ENCODE results near the gene FES. TPM values are rescaled to one million over a fixed set of nuclear protein-coding genes. Genes with fewer than 3 reads are reported as not detected.
"Not testable (repeated sequence)": the region's sequence is repeated elsewhere in the genome, so short reads cannot be mapped to it uniquely, and the experiment has no call there.

Gene FES
- total RNA-seq, 2 donors from 2014 or later, result 54.2 to 86.3 TPM

GRCh38 chr15:90873998-90874605, 10.2 kb upstream of the FES start:
- no peak for ATAC-seq (ENCODE audit: insufficient number of reproducible peaks, low FRiP score, low read depth)
- Histone ChIP-seq H3K4me1 (ENCODE audit: control insufficient read depth in 1 of 2, low read depth in 2 of 2) (peaks cover 33 to 41% of the 10 kb centered on the region in 2 donors), H3K27me3 (replicated peaks; ENCODE audit: insufficient read depth) (no peaks in the 10 kb centered on the region), H3K27ac (peak overlapping the region in 1 of 2 donors; percentile 94), H3K4me3 (peak overlapping the region; percentile 97), H3K9me3 (no peaks in the 10 kb centered on the region), H3K36me3 (peaks cover 32% of the 10 kb centered on the region)
- TF ChIP-seq, protein P1, sequence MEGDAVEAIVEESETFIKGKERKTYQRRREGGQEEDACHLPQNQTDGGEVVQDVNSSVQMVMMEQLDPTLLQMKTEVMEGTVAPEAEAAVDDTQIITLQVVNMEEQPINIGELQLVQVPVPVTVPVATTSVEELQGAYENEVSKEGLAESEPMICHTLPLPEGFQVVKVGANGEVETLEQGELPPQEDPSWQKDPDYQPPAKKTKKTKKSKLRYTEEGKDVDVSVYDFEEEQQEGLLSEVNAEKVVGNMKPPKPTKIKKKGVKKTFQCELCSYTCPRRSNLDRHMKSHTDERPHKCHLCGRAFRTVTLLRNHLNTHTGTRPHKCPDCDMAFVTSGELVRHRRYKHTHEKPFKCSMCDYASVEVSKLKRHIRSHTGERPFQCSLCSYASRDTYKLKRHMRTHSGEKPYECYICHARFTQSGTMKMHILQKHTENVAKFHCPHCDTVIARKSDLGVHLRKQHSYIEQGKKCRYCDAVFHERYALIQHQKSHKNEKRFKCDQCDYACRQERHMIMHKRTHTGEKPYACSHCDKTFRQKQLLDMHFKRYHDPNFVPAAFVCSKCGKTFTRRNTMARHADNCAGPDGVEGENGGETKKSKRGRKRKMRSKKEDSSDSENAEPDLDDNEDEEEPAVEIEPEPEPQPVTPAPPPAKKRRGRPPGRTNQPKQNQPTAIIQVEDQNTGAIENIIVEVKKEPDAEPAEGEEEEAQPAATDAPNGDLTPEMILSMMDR (IDR thresholded peaks at IDR 0.05), result no peak
- DNase-seq (ENCODE audit: low spot score), result no peak

- peaks cover 31 to 32% of the 10 kb centered on the region in 2 donors for H3K4me1 ChIP-seq (ENCODE audit: control insufficient read depth in 1 of 2, low read depth in 2 of 2)
- not testable (repeated sequence) for DNase-seq (ENCODE audit: low spot score); H3K27ac ChIP-seq; H3K4me3 ChIP-seq; H3K27me3 ChIP-seq (replicated peaks; ENCODE audit: insufficient read depth); ATAC-seq (ENCODE audit: insufficient number of reproducible peaks, low FRiP score, low read depth); H3K9me3 ChIP-seq
- peaks cover 40% of the 10 kb centered on the region for H3K36me3 ChIP-seq
These were observed 9.3 kb upstream of the FES start for GRCh38 chr15:90874986-90875385.

GRCh38 chr15:90875549-90875981, 8.7 kb upstream of the FES start:
- ATAC-seq (ENCODE audit: insufficient number of reproducible peaks, low FRiP score, low read depth), result no peak
- H3K36me3 ChIP-seq, result peaks cover 46% of the 10 kb centered on the region
- no peak for DNase-seq (ENCODE audit: low spot score)
- H3K27me3 ChIP-seq (replicated peaks; ENCODE audit: insufficient read depth), result no peaks in the 10 kb centered on the region
- H3K4me1 ChIP-seq (ENCODE audit: control insufficient read depth in 1 of 2, low read depth in 2 of 2), result peaks cover 25 to 26% of the 10 kb centered on the region in 2 donors
- H3K4me3 ChIP-seq, result no peak overlapping the region
- H3K9me3 ChIP-seq, result no peaks in the 10 kb centered on the region
- TF ChIP-seq, protein P1 (IDR thresholded peaks at IDR 0.05), result no peak
- no peak overlapping the region for H3K27ac ChIP-seq

GRCh38 chr15:90876046-90876445, 8.3 kb upstream of the FES start:
- Histone ChIP-seq H3K36me3 (peaks cover 51% of the 10 kb centered on the region), H3K27me3 (replicated peaks; ENCODE audit: insufficient read depth) (no peaks in the 10 kb centered on the region), H3K4me1 (ENCODE audit: control insufficient read depth in 1 of 2, low read depth in 2 of 2) (peaks cover 23% of the 10 kb centered on the region in 2 donors), H3K4me3 (no peak overlapping the region), H3K9me3 (no peaks in the 10 kb centered on the region), H3K27ac (no peak overlapping the region)
- TF ChIP-seq, protein P1 (IDR thresholded peaks at IDR 0.05), result no peak
- DNase-seq (ENCODE audit: low spot score) (no peak), ATAC-seq (ENCODE audit: insufficient number of reproducible peaks, low FRiP score, low read depth) (no peak)

DNA sequence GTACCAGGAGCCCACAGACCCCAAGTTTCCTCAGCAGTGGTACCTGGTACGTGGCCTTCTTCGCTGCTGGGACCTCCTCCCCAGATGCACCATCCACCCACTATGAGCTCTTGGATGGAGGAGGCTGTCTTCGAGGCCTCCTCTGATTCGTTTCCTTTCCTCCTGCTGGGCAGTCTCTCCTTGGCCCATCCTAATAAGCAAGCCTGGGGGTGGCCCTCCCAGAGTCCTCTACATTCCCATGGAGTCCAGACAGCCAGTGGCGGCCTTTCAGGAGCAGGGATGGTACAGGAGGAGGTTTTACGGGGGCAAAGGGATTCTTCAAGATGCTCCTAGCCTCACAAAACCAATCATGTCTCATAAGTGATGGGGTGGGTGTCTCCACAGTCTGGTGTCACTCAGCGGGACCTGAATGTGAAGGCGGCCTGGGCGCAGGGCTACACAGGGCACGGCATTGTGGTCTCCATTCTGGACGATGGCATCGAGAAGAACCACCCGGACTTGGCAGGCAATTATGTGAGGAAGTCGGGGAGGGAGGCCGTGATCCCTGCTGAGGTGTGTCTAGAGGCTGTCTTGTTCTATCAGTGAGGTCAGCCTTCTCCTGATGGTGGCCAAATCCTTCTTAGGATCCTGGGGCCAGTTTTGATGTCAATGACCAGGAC, 7.7 kb upstream of the FES start:
- TF ChIP-seq, protein P1 (IDR thresholded peaks at IDR 0.05), result no peak
- Histone ChIP-seq H3K4me1 (ENCODE audit: control insufficient read depth in 1 of 2, low read depth in 2 of 2) (peaks cover 23% of the 10 kb centered on the region in 2 donors), H3K27me3 (replicated peaks; ENCODE audit: insufficient read depth) (no peaks in the 10 kb centered on the region), H3K27ac (no peak overlapping the region), H3K9me3 (no peaks in the 10 kb centered on the region), H3K36me3 (peaks cover 56% of the 10 kb centered on the region), H3K4me3 (no peak overlapping the region)
- no peak for DNase-seq (ENCODE audit: low spot score)
- ATAC-seq (ENCODE audit: insufficient number of reproducible peaks, low FRiP score, low read depth), result no peak

All from thoracic aorta (tissue), 2 donors.